ENCODE data around the gene LRP1.
A peak's percentile ranks its signal among the peaks of the same experiment; 100 is the strongest.

The LRP1 gene

GRCh38 chr12:57089271-57090245 is 38.7 kb upstream of the LRP1 start:
- Histone ChIP-seq H3K36me3 (ENCODE audit: control insufficient read depth, insufficient read depth, low read length) (peaks cover 35% of the 10 kb centered on the region), H3K4me1 (ENCODE audit: control insufficient read depth, insufficient read depth, low read length, poor library complexity, severe bottlenecking) (peaks cover 37% of the 10 kb centered on the region), H3K9me3 (ENCODE audit: control insufficient read depth, low read length) (no peaks in the 10 kb centered on the region), H3K27ac (ENCODE audit: low read depth, low read length, severe bottlenecking) (peak overlapping the region; percentile 71), H3K4me3 (ENCODE audit: extremely low read depth, insufficient read depth, low read length, poor library complexity, severe bottlenecking) (peak overlapping the region; percentile 96)
- 0 to 1% methylated on average over 18 to 26 of the region's 45 CpGs for WGBS, 2 experiments (ENCODE audit: insufficient coverage in 2 of 2)

- H3K4me3 ChIP-seq (ENCODE audit: extremely low read depth, insufficient read depth, low read length, poor library complexity, severe bottlenecking) = peak overlapping the region; percentile 96
Measured at GRCh38 chr12:57090490-57090889, 37.8 kb upstream of the LRP1 start.

GRCh38 chr12:57090924-57091637 is 37.2 kb upstream of the LRP1 start:
- Histone ChIP-seq H3K27ac (ENCODE audit: low read depth, low read length, severe bottlenecking) (no peak overlapping the region), H3K4me1 (ENCODE audit: control insufficient read depth, insufficient read depth, low read length, poor library complexity, severe bottlenecking) (peaks cover 39% of the 10 kb centered on the region), H3K36me3 (ENCODE audit: control insufficient read depth, insufficient read depth, low read length) (peaks cover 50% of the 10 kb centered on the region), H3K4me3 (ENCODE audit: extremely low read depth, insufficient read depth, low read length, poor library complexity, severe bottlenecking) (peak overlapping the region; percentile 96), H3K9me3 (ENCODE audit: control insufficient read depth, low read length) (no peaks in the 10 kb centered on the region)
- 91 to 97% methylated on average over 14 of the region's 22 CpGs for WGBS, 2 experiments (ENCODE audit: insufficient coverage in 2 of 2)

More at GRCh38 chr12:57090490-57090889, 37.8 kb upstream of the LRP1 start:
- peaks cover 44% of the 10 kb centered on the region for H3K36me3 ChIP-seq (ENCODE audit: control insufficient read depth, insufficient read depth, low read length)
- H3K9me3 ChIP-seq (ENCODE audit: control insufficient read depth, low read length) = no peaks in the 10 kb centered on the region
- peaks cover 40% of the 10 kb centered on the region for H3K4me1 ChIP-seq (ENCODE audit: control insufficient read depth, insufficient read depth, low read length, poor library complexity, severe bottlenecking)
- WGBS, 2 experiments (ENCODE audit: insufficient coverage in 2 of 2) = 81 to 89% methylated on average over 4 to 5 of the region's 6 CpGs
- H3K27ac ChIP-seq (ENCODE audit: low read depth, low read length, severe bottlenecking) = no peak overlapping the region

GRCh38 chr12:57091638-57092528 is 36.4 kb upstream of the LRP1 start:
- Histone ChIP-seq H3K4me1 (ENCODE audit: control insufficient read depth, insufficient read depth, low read length, poor library complexity, severe bottlenecking) (peaks cover 44% of the 10 kb centered on the region), H3K9me3 (ENCODE audit: control insufficient read depth, low read length) (no peaks in the 10 kb centered on the region), H3K27ac (ENCODE audit: low read depth, low read length, severe bottlenecking) (peak overlapping the region; percentile 8), H3K36me3 (ENCODE audit: control insufficient read depth, insufficient read depth, low read length) (peaks cover 55% of the 10 kb centered on the region), H3K4me3 (ENCODE audit: extremely low read depth, insufficient read depth, low read length, poor library complexity, severe bottlenecking) (peak overlapping the region; percentile 96)
- 90 to 93% methylated on average over 19 to 22 of the region's 25 CpGs for WGBS, 2 experiments (ENCODE audit: insufficient coverage in 2 of 2)

GRCh38 chr12:57092529-57092862 is 35.8 kb upstream of the LRP1 start:
- Histone ChIP-seq H3K4me3 (ENCODE audit: extremely low read depth, insufficient read depth, low read length, poor library complexity, severe bottlenecking) (no peak overlapping the region), H3K27ac (ENCODE audit: low read depth, low read length, severe bottlenecking) (peak overlapping the region; percentile 8), H3K4me1 (ENCODE audit: control insufficient read depth, insufficient read depth, low read length, poor library complexity, severe bottlenecking) (peaks cover 44% of the 10 kb centered on the region), H3K36me3 (ENCODE audit: control insufficient read depth, insufficient read depth, low read length) (peaks cover 62% of the 10 kb centered on the region), H3K9me3 (ENCODE audit: control insufficient read depth, low read length) (no peaks in the 10 kb centered on the region)
- WGBS, 2 experiments (ENCODE audit: insufficient coverage in 2 of 2) = 92 to 95% methylated on average over 5 of the region's 5 CpGs

GRCh38 chr12:57092876-57093414 is 35.3 kb upstream of the LRP1 start:
- H3K27ac ChIP-seq (ENCODE audit: low read depth, low read length, severe bottlenecking) = peak overlapping the region; percentile 84
- peak overlapping the region; percentile 2 for H3K4me3 ChIP-seq (ENCODE audit: extremely low read depth, insufficient read depth, low read length, poor library complexity, severe bottlenecking)
- no peaks in the 10 kb centered on the region for H3K9me3 ChIP-seq (ENCODE audit: control insufficient read depth, low read length)
- peaks cover 44% of the 10 kb centered on the region for H3K4me1 ChIP-seq (ENCODE audit: control insufficient read depth, insufficient read depth, low read length, poor library complexity, severe bottlenecking)
- peaks cover 64% of the 10 kb centered on the region for H3K36me3 ChIP-seq (ENCODE audit: control insufficient read depth, insufficient read depth, low read length)
- 90 to 100% methylated on average over 2 to 4 of the region's 4 CpGs for WGBS, 2 experiments (ENCODE audit: insufficient coverage in 2 of 2)

GRCh38 chr12:57093415-57094207 is 34.7 kb upstream of the LRP1 start:
- H3K9me3 ChIP-seq (ENCODE audit: control insufficient read depth, low read length) = no peaks in the 10 kb centered on the region
- peak overlapping the region; percentile 84 for H3K27ac ChIP-seq (ENCODE audit: low read depth, low read length, severe bottlenecking)
- peaks cover 67% of the 10 kb centered on the region for H3K36me3 ChIP-seq (ENCODE audit: control insufficient read depth, insufficient read depth, low read length)
- H3K4me1 ChIP-seq (ENCODE audit: control insufficient read depth, insufficient read depth, low read length, poor library complexity, severe bottlenecking) = peaks cover 44% of the 10 kb centered on the region
- no peak overlapping the region for H3K4me3 ChIP-seq (ENCODE audit: extremely low read depth, insufficient read depth, low read length, poor library complexity, severe bottlenecking)
- WGBS, 2 experiments (ENCODE audit: insufficient coverage in 2 of 2) = 48 to 49% methylated on average over 15 of the region's 24 CpGs

- WGBS, 2 experiments (ENCODE audit: insufficient coverage in 2 of 2) = 69 to 79% methylated on average over 5 to 8 of the region's 15 CpGs
- peaks cover 75% of the 10 kb centered on the region for H3K36me3 ChIP-seq (ENCODE audit: control insufficient read depth, insufficient read depth, low read length)
- H3K4me1 ChIP-seq (ENCODE audit: control insufficient read depth, insufficient read depth, low read length, poor library complexity, severe bottlenecking) = peaks cover 44% of the 10 kb centered on the region
- H3K9me3 ChIP-seq (ENCODE audit: control insufficient read depth, low read length) = no peaks in the 10 kb centered on the region
- H3K4me3 ChIP-seq (ENCODE audit: extremely low read depth, insufficient read depth, low read length, poor library complexity, severe bottlenecking) = no peak overlapping the region
- peak overlapping the region; percentile 84 for H3K27ac ChIP-seq (ENCODE audit: low read depth, low read length, severe bottlenecking)
Measured at GRCh38 chr12:57094208-57095160, 33.8 kb upstream of the LRP1 start.

- Histone ChIP-seq H3K36me3 (ENCODE audit: control insufficient read depth, insufficient read depth, low read length) (peaks cover 78% of the 10 kb centered on the region), H3K27ac (ENCODE audit: low read depth, low read length, severe bottlenecking) (peak overlapping the region; percentile 23)
- WGBS, 2 experiments (ENCODE audit: insufficient coverage in 2 of 2) = 93 to 100% methylated on average over 3 of the region's 3 CpGs
Measured at GRCh38 chr12:57095440-57095839, 32.8 kb upstream of the LRP1 start.

More at GRCh38 chr12:57095440-57095839, 32.8 kb upstream of the LRP1 start:
- H3K9me3 ChIP-seq (ENCODE audit: control insufficient read depth, low read length) = no peaks in the 10 kb centered on the region
- no peak overlapping the region for H3K4me3 ChIP-seq (ENCODE audit: extremely low read depth, insufficient read depth, low read length, poor library complexity, severe bottlenecking)
- peaks cover 44% of the 10 kb centered on the region for H3K4me1 ChIP-seq (ENCODE audit: control insufficient read depth, insufficient read depth, low read length, poor library complexity, severe bottlenecking)

Data from mesodermal cell (in vitro differentiated cells).